Measurements from ENCODE around the gene EPS8.

The EPS8 gene

GRCh38 chr12:15597125-15597830, 191.9 kb downstream of the EPS8 start:
- DNase-seq = no peak

GRCh38 chr12:15596174-15596573, 193.0 kb downstream of the EPS8 start:
- DNase-seq = no peak

- DNase-seq = no peak
Measured at GRCh38 chr12:15592934-15593333, 196.3 kb downstream of the EPS8 start.

GRCh38 chr12:15591811-15592210, 197.4 kb downstream of the EPS8 start:
- DNase-seq = no peak

- peak; percentile 37 for DNase-seq
Measured at GRCh38 chr12:15590180-15590826, 198.9 kb downstream of the EPS8 start.

- DNase-seq = no peak
Measured at GRCh38 chr12:15589328-15590032, 199.7 kb downstream of the EPS8 start.

GRCh38 chr12:15584366-15585041, 204.7 kb downstream of the EPS8 start:
- no peak for DNase-seq

- DNase-seq = no peak
Measured at GRCh38 chr12:15583804-15584203, 205.4 kb downstream of the EPS8 start.

- DNase-seq = no peak
Measured at GRCh38 chr12:15581006-15581405, 208.2 kb downstream of the EPS8 start.

- DNase-seq = no peak
Measured at GRCh38 chr12:15580431-15580830, 208.8 kb downstream of the EPS8 start.

GRCh38 chr12:15575671-15576541, 213.3 kb downstream of the EPS8 start:
- no peak for DNase-seq

- DNase-seq = no peak
Measured at GRCh38 chr12:15574353-15574752, 214.8 kb downstream of the EPS8 start.
